Measurements from ENCODE around the gene SLC22A1.

DNA sequence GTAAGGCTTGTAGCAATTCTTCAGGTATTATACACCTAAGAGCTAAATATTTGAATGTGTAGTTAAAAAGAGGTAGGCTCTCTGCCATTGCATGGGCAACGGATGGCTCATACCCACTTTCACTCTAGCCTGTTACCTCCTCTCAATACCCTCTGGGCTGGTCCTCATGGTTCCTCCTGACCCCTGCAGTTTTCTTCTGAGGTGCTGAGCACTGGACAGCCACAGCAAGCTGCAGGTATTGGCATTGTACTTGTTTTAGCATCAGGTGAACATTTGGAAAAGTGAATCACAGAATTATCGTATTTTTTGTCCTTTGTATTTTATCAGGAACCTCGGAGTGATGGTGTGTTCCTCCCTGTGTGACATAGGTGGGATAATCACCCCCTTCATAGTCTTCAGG, 32.9 kb downstream of the SLC22A1 start:
- no peak for TF ChIP-seq CTCF (IDR thresholded peaks at IDR 0.05)
- TF ChIP-seq POLR2A (IDR thresholded peaks at IDR 0.05), result no peak

Data from adrenal gland (tissue), 5 donors.